Measurements from ENCODE around the gene KIF26B. TPM values are rescaled to one million over a fixed set of nuclear protein-coding genes. Genes with fewer than 3 reads are reported as not detected.

KIF26B gene
- total and polyA plus RNA-seq, 10 of the 15 experiments (the other 5 are each of a cell fraction or from before 2014, with no cell fraction given) = 0.35 to 11.6 (median 2.2) TPM

GRCh38 chr1:245582026-245582425 is 427.2 kb downstream of the KIF26B start:
- Histone ChIP-seq H3K27ac (ENCODE audit: control insufficient read depth, insufficient read depth) (no peak overlapping the region), H3K27me3 (replicated peaks in 1 of 2; ENCODE audit: control insufficient read depth in 2 of 2, insufficient read depth in 2 of 2, low read length in 1 of 2) (peaks cover 0 to 3% of the 10 kb centered on the region in 2 experiments; a peak in 2 of 4 replicates), H3K9ac (ENCODE audit: control insufficient read depth, insufficient read depth, low read length) (no peak overlapping the region), H4K20me1 (ENCODE audit: control insufficient read depth, insufficient read depth) (no peaks in the 10 kb centered on the region), H3K79me2 (ENCODE audit: control insufficient read depth, insufficient read depth, low read length) (no peaks in the 10 kb centered on the region), H3K4me1 (ENCODE audit: control insufficient read depth, insufficient read depth, low read length) (no peaks in the 10 kb centered on the region), H3K4me3 (no peak overlapping the region), H2AFZ (ENCODE audit: control insufficient read depth, low read depth, low read length) (no peak overlapping the region), H3K4me2 (ENCODE audit: control insufficient read depth, insufficient read depth) (no peak overlapping the region), H3K9me3 (replicated peaks; ENCODE audit: control insufficient read depth, insufficient read depth, low read length) (no peaks in the 10 kb centered on the region; the same call in 2 of the 3 replicates), H3K36me3 (ENCODE audit: control insufficient read depth in 2 of 2, insufficient read depth in 2 of 2, low read length in 1 of 2) (no peaks in the 10 kb centered on the region)
- DNase-seq (ENCODE audit: low read depth, low spot score) (no peak), ATAC-seq (no peak), FAIRE-seq (no peak)
- no TSS peak for BruUV-seq (replicated peaks)
- ChIA-PET POLR2A (no interaction called here), RAD21 (ENCODE audit: unreplicated experiment) (no interaction called here), CTCF (interaction anchor here (0.7 kb wide), 1 partner anchor 21 kb away, joined by 3 read pairs; no protein-coding TSS in a partner anchor), SMC1A (ENCODE audit: uncharacterized antibody, unreplicated experiment) (no interaction called here)
- intact Hi-C loops (cut with micrococcal nuclease; ENCODE audit: unreplicated experiment) (no loop called here), in situ Hi-C loops (cut with MboI) (no loop called here)
- TF ChIP-seq BCLAF1 (IDR thresholded peaks at IDR 0.05) (no peak), POU2F2 (IDR thresholded peaks at IDR 0.05; ENCODE audit: borderline replicate concordance, low read depth, low read length) (no peak), MEF2A (IDR thresholded peaks at IDR 0.05; ENCODE audit: insufficient read depth, low read depth, low read length) (no peak), IRF4 (IDR thresholded peaks at IDR 0.05; ENCODE audit: low read depth, low read length) (no peak), HCFC1 (IDR thresholded peaks at IDR 0.05; ENCODE audit: low read length) (no peak), MTA2 (IDR thresholded peaks at IDR 0.05; ENCODE audit: low read depth) (no peak), GATAD2B (conservative IDR thresholded peaks at IDR 0.05; ENCODE audit: low read depth) (no peak), MYC (IDR thresholded peaks at IDR 0.05; ENCODE audit: insufficient read depth, insufficient read length, insufficient replicate concordance, low read length, severe bottlenecking) (no peak), BRCA1 (IDR thresholded peaks at IDR 0.05; ENCODE audit: low read depth, low read length) (no peak), ESRRA (IDR thresholded peaks at IDR 0.05; ENCODE audit: low read length) (no peak), STAT3 (IDR thresholded peaks at IDR 0.05; ENCODE audit: low read depth, low read length) (no peak), HDAC2 (IDR thresholded peaks at IDR 0.05) (no peak), IKZF1 (conservative IDR thresholded peaks at IDR 0.05) (no peak), FOXK2 (IDR thresholded peaks at IDR 0.05) (no peak), DPF2 (IDR thresholded peaks at IDR 0.05) (no peak), MLLT1 (IDR thresholded peaks at IDR 0.05) (no peak)
- TF ChIP-seq, protein P1, sequence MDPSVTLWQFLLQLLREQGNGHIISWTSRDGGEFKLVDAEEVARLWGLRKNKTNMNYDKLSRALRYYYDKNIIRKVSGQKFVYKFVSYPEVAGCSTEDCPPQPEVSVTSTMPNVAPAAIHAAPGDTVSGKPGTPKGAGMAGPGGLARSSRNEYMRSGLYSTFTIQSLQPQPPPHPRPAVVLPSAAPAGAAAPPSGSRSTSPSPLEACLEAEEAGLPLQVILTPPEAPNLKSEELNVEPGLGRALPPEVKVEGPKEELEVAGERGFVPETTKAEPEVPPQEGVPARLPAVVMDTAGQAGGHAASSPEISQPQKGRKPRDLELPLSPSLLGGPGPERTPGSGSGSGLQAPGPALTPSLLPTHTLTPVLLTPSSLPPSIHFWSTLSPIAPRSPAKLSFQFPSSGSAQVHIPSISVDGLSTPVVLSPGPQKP (IDR thresholded peaks at IDR 0.05; ENCODE audit: low read depth, low read length) = no peak
- 38% methylated on average over 7 of the region's 7 CpGs for WGBS (ENCODE audit: insufficient coverage, insufficient replicate concordance, low lambda C conversion rate, missing lambda C conversion rate)
